GM21360 (cell line): ENCODE data around the gene ETV3L.
"Not testable (repeated sequence)": the region's sequence is repeated elsewhere in the genome, so short reads cannot be mapped to it uniquely, and the experiment has no call there.

Experiments used
- ATAC-seq: cut with Tn5 transposase; IDR thresholded peaks from one replicate; pipeline ENCODE4 v1.9.1; 2021; ENCODE audit warnings: mild to moderate bottlenecking, moderate library complexity; ENCODE audit not compliant: unreplicated experiment

The ETV3L gene

GRCh38 chr1:157084720-157085119 is 14.9 kb downstream of the ETV3L start:
- no peak for ATAC-seq

- ATAC-seq = no peak
These were observed 17.9 kb downstream of the ETV3L start for GRCh38 chr1:157081707-157082106.

GRCh38 chr1:157080714-157081113 is 18.9 kb downstream of the ETV3L start:
- ATAC-seq = no peak

- ATAC-seq = no peak
These were observed 22.2 kb downstream of the ETV3L start for GRCh38 chr1:157077394-157077793.

GRCh38 chr1:157073944-157074685 is 25.5 kb downstream of the ETV3L start:
- no peak for ATAC-seq

DNA sequence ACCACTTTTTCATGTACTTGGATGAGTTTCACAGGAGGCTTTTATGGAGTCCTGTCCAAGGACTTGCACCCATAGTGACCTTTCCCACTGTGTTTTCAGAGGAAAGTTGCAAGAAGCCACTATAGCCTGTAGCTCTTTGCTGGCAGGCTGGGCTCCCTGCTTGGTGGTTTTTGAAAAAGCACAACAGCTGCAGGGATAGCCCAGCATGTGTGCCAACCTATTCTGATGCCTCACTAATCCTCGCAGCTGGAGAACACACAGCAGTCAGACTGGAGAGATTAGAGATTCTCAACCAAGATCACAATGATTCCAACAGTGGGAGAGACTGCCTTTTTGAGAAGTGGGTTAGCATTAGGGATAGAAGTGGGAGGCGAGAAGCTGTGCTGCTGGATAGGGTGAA is 30.0 kb downstream of the ETV3L start:
- no peak for ATAC-seq

DNA sequence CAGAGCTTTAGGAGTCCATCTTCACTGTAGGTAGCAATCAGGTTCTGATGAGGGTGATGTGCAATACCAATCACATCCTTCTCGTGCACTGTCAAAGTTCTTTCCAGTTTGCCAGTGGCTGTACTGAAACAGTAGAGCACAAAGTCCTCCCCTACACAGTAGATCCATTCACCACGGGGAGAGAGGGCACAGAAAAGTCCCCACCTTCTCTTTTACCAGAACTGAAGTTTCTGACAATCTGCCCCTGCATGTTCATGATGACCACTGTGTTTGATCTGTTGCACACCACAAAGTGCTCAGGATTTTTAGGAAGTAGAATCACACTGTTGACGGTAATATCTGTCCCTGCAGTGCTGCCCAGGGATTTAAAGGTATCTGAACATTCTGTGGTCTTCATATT is 40.4 kb downstream of the ETV3L start:
- ATAC-seq = not testable (repeated sequence)

DNA sequence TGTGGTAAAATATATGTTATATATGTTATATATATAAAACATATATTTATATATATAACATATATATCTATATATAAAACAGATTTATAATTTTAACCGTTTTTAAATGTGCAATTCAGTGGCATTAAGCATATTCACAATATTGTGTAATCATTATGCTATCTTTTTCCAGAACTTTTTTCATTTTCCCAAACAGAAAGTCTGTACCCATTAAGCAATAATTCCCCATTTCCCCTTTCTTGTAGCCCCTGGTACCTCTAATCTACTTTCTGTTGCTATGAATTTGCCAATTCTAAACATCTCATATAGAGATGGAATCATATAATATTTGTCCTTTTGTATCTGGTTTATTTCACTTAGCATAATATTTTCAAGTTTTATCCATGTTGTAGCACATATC is 43.3 kb downstream of the ETV3L start:
- ATAC-seq = no peak

- not testable (repeated sequence) for ATAC-seq
These were observed 43.9 kb downstream of the ETV3L start for GRCh38 chr1:157055729-157056128.

GRCh38 chr1:157050836-157051235 is 48.8 kb downstream of the ETV3L start:
- no peak for ATAC-seq

DNA sequence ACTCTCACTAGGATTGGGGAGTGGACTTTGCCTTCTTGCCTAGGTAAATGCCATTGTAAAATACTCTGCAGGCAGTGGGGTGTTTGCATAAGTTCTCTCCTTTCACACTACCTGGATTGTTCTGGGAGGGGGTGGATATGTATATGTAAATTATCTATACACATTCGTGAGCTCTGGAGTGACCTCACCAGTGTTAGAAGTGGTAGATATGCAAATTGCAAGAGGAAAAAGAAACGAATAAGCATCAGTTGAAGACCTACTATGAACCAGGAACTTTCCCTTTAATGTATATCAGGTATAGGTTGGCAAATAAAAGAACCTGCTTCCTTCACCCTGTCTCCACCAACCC is 52.6 kb downstream of the ETV3L start:
- ATAC-seq = no peak

GRCh38 chr1:157045250-157046218 is 54.1 kb downstream of the ETV3L start, which contains the start of gene ARHGEF11:
TSS of gene ARHGEF11 (minus strand) at chr1:157045742. CDS start at chr1:157044330, 1,412 bp downstream.
- ATAC-seq = peak; percentile 70

DNA sequence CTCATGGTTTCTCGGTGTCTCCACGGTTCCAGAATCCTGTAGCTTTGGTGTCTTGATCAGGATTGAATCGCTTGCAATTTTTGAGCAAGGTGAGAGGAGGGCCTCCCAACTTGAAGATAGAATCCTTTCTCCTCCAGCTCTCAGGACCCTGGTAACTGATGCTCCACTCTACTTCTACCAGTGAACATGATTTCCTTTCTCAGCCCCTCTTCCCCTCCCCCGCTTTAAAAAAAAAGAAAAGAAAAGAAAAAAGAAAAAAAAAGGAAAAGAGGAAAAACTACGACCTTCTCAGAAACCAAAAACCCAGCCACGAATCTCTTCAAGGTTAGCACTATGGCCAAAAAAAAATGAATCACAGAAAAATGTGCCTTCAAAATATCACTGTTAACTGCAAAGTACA is 55.3 kb downstream of the ETV3L start:
- no peak for ATAC-seq

DNA sequence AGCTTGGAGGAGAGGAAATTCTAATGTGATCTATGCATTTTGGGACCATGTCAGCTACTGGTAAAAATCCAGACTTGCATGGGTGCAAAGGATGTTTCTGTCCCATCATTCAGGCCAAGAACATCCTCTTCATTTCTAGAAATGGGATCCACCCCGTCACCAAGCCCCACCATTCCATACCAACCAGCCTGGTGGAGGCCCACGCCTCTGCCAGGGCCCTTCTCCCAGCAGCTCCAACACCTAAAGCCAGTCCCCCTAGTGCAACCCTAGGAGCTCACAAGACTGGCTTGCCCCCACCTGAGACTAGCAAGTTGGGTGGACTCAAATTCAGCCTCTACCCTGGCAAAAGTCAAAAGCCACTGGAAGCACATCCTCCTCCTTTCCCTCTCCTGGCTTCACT is 55.9 kb downstream of the ETV3L start:
- no peak for ATAC-seq

DNA sequence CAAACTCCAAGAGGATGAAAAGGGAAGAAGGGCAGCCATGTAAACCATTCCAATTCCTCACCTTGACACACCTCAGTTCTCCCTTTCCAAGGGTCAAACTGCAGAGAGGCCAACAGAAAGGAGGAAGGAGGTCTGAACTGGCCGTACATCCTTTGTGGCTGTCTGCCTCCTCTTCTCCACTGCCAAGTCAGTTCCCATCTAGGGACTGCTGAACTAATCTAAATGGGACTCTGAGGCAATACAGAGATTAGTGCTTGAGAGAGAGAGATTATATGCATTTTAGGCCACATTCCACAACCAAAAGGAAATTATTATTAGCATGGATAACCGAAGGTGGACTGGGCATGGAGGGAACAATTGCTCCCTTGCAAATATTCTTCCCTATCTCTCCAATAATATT is 56.8 kb downstream of the ETV3L start:
- ATAC-seq = no peak
